NCI-H1694 treated with DMSO at 0.1 percent for 48 hours (cell line): Measurements from ENCODE around the gene CREB3.

ENCODE experiments used
- DNase-seq: peaks from one replicate; lab custom pipeline; 2025; lab: John Stamatoyannopoulos, UW

CREB3 gene

GRCh38 chr9:35727676-35728040, 4.8 kb upstream of the CREB3 start:
- DNase-seq = no peak

DNA sequence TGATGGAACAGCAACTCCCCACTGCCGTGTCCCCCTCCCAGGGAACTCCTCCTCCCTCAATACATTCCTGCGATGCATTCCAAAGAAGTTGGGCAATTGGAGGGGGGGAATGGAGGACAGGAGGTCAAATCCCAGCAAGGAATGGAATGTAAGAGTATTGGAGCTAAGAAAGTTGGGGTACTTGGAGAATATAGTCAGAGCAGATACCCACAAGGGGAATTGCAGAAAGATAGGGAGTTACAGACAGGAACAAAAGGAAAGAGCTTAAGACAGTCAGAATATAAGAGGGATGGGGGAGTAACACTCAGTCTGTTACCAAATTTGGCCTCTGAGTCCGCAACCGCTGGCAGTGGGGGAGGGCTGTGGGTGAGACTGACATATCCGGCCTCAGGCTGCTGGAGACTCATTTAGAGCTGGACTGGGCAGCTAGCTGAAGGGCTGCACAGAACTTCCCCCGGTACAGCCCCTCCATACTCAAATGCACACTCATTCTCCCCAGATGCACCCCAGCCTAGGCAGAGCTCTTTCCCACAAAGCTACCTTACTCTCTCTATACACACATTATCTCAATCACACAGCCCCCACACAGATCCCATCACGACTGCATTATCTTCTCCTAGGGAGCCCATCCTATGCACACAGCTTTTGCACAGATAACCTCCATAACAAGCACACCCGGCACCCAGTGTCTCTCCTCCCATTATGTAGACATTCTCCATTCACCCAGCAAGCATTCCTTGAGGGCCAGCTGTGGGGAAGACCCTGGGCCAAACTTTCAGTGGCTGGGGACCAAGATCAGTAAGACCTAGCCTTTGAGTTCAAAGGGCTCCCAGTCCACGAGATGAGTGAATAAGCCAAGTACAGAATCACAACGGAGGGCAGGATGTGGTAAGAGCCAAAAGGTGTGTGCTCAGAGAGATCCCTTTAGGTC, 4.2 kb upstream of the CREB3 start:
- no peak for DNase-seq

DNA sequence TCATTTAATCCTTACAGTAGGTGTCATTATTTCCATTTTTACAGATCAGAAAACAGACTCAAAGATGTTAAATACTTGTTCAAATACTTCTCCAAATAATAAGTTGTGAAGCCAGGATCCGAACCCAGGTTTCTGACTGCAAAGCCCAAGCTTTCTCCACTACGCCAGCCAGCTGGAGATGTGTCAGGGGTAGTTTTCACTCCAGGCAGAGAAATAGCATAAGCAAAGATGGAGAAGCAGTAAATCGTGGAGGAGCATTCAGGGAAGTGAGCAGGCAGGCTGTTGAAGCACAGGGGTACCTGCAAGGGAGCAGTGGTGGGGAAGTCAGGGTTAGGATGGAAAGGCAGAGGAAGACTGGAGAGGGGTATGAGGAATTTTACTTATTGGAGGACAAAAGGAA, 3.4 kb upstream of the CREB3 start:
- DNase-seq = no peak

GRCh38 chr9:35729700-35730485, 2.6 kb upstream of the CREB3 start:
- peak; percentile 52 for DNase-seq

- no peak for DNase-seq
These were observed 2.0 kb upstream of the CREB3 start for GRCh38 chr9:35730486-35730854.

DNA sequence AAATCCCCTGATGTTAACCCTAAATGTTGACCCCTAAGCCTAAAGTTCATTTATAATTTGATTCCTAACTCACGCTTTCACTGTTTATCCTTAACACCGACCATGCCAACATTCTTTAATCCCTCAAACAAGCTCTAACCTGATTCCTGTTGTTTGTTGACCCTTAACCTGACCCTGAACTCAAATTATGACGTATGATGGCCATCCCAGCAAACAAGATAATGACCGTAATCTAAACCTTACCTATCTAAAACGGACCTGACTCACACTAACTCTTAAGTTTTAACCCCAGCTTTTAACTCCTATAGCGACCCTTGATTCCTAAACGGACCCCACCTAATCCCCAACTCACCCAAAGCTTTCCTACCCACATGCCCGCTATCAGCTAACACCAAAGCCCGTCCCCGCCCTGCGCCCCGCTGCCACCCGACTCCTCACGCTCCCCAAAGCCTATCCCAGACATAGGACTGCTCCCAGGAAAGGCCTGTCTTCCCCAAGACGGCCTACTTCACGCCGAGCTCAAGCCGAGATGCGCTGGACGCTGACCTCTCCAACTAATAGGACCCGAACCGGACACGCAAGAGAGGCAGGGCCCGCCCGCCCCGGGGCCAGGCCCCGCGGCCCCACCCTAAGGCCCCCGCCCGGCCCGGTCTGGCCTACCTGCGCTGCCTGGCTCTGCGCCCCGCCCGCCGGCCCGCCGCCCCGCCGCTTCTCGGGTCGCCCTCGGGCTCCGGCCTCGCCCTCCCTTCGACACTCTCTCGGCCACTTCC, 866 bp upstream of the CREB3 start:
- no peak for DNase-seq

- peak; percentile 40 for DNase-seq
These were observed 505 bp downstream of the CREB3 start for GRCh38 chr9:35732800-35733541.

DNA sequence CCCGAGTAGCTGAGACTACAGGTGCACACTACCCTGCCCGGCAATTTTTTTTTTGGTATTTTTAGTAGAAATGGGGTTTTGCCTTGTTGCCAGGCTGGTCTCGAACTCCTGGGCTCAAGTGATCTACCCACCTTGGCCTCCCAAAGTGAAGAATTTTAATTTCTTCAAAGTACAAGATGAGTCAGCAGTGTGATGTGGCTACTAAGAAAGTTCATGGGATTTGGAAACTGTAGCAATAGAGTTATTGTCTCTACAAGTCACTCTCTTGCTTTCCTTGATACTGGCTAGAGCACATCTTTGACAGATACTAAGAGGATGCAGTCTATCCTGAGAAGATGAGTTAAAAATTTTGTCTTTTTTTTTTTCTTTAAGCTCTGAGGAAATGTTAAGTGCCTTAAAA, 1.6 kb downstream of the CREB3 start:
- DNase-seq = no peak

GRCh38 chr9:35736201-35736633, 3.8 kb downstream of the CREB3 start:
- peak; percentile 48 for DNase-seq

DNA sequence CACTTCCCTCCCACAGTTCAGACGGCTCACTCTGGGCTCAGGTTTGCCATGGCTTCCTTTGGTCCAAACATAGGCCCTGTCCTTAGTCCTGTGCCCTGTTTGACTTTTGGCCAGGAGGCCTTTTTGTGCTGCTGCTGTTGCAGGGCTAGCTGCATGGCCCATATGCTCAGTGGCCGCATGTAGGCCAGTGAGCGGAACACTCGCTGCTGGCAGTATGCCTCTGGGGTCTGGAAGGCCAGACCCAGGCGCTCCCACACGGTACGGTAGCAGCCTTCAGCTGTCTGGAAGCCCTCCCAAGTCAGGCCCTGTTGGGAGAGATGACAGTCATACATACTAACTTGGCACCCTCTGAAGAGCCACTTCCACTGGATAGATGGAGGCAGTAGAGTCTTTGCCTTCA, 4.7 kb downstream of the CREB3 start:
- no peak for DNase-seq

- no peak for DNase-seq
These were observed 5.7 kb downstream of the CREB3 start for GRCh38 chr9:35738186-35738585.

DNA sequence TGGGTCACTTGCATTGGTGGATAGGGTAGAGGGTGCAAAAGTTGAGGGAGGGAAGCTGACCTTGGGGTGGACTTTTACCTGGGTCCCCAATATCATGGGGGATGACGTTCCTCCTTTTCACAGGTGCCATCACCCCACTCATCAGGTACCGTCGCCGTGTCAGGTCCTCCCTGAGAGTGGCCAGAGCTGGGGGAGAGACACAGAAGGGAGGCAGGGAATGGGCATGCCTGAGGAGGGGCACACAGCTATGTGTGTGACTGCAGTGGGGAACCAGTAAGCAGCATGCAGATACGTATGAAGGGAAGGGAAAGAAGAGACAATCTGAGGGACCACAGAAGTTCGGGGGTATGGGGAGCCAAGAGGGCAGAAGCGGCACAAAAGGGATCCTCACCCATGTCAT, 6.5 kb downstream of the CREB3 start:
- DNase-seq = no peak

DNA sequence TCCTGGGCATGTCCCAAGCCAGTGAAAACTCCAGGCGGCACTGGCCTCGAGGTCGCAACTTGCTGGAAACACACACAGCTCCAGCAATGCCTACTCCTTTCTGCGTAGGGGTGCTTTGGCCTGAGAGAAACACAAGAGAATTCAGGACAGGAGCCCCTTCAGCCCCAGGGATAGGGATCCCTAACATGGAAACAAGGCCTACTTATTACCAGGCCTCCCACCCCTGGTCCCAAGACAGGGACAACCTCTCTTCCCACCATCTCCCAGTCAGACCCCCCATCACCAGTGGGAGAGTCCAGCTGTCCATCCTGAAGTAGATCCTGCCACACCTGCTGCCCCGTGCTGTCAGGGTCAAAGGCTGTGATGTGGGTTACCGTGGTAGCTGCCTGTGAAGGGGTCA, 7.8 kb downstream of the CREB3 start:
- no peak for DNase-seq

DNA sequence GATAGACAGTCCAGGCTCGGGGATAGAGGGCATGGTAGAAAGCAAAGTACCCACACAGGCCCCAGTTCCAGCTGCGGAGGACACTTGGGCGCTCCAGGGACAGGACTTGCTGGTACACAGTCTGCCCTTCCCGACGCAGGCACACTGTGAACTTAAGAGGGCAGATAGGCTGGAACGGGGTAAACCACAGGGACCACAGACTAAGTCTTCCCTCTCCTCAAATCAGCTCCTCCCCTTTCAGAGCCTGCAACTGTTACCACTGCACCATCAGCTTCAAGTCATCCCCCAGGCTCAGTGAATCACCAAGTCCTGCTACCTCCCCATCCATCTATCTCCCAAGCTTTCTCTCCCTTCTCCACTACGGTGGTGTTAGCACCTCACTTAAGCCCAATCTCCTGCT, 9.3 kb downstream of the CREB3 start:
- DNase-seq = no peak

DNA sequence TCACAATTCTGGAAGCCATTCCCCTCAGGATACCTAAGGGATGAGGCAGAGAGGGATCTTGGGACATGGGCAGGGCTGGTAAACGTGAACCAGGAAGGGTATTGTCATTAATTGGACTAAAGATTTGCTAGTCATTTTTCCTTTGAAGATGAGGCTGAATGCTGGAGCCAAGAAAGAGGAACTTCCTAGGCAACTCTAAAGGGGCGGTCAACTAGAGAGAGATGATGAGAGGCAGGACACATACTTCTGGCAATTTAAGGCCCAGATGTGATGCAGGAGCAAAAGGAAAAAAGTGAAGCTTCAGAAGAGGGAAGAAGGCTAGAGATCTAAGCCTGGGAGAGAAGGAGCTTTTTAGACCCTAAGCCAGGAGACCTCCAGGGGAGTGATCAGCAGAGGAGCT, 11.0 kb downstream of the CREB3 start:
- no peak for DNase-seq

GRCh38 chr9:35743880-35744518, 11.5 kb downstream of the CREB3 start:
- DNase-seq = no peak

GRCh38 chr9:35745569-35745968, 13.1 kb downstream of the CREB3 start:
- peak; percentile 37 for DNase-seq

- no peak for DNase-seq
These were observed 14.1 kb downstream of the CREB3 start for GRCh38 chr9:35746583-35746982.

DNA sequence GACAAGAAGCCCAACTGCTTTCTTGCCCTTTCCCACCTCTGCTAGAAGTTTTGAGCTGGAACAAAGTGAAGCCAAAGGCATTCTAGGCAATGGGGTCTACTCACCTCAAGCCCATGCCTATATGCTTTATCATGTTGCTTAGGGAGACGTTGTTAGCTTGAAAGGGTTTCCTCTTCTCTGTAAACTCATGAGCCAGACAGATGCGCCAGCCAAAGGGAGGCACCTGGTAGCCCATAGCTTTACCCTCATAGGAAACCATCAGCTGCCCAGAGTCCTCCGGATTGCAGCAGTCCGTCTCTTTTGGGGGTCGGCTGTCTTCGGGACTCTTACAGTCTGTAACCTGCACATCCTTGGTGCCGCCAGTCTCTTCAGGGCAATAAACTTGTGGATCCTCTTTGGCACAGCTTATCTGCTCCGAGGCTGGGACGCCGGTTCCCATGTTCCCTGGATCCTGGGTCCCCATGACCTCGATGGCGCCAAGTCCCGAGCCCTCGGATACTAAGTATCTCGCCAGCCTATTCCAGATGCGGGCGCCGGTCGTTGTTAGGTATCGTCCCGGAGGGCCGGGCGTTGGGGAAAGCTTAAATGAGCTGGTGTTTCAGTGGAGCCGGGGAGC, 15.9 kb downstream of the CREB3 start:
- DNase-seq = no peak

- DNase-seq = peak; percentile 9
These were observed 16.5 kb downstream of the CREB3 start, which contains the start of the genes GBA2 and RGP1 for GRCh38 chr9:35748858-35749514. GBA2 (minus strand) TSS chr9:35749228; CDS start chr9:35748704, 524 bp downstream. RGP1 (plus strand) TSS chr9:35749287; CDS start chr9:35749756, 469 bp downstream.
